Liver (tissue), 3 donors: ENCODE measurements around the gene IL17RC.

ENCODE experiments used
- JUND ChIP-seq, 2 donors: IDR thresholded peaks; 2 replicates each; pipeline ENCODE4 v1.6.1; 2016; ENCODE audit warnings: antibody characterized with exemption in 2 of 2
- YY1 ChIP-seq: IDR thresholded peaks from 2 replicates; pipeline ENCODE4 v1.6.1; 2016; ENCODE audit warnings: antibody characterized with exemption, mild to moderate bottlenecking
- TF ChIP-seq, protein P1 (sequence below): fragments of 150-350 bp; IDR thresholded peaks from 2 replicates; pipeline ENCODE4 v1.5.1; 2017; ENCODE audit warnings: improper control_type of control experiment, low read depth, low read length; ENCODE audit not compliant: missing input control
- TF ChIP-seq, protein P2 (sequence below): IDR thresholded peaks from 2 replicates; pipeline ENCODE4 v1.6.1; 2016; ENCODE audit warnings: antibody characterized with exemption, mild to moderate bottlenecking
- TF ChIP-seq, protein P3 (sequence below): IDR thresholded peaks from 2 replicates; pipeline ENCODE4 v1.6.1; 2016; ENCODE audit warnings: antibody characterized with exemption
- donor health status: healthy.
- donor health status: healthy.

DNA sequence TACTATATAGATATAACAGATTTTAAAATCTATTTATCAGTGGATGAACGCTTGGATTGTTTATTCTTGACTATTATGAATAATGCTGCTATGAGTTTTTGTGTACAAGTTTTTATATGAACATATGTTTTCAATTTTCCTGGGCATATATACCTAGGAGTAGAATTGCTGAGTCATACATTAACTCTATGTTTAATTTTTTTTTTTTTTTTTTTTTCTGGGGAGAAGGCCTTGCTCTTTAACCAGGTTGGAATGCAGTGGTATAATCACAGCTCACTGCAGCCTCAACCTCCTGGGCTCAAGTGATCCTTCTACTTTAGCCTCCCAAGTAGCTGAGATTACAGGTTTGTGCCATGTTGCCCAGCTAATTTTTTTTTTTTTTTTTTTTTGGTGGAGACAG, 45.9 kb upstream of the IL17RC start:
- TF ChIP-seq YY1: no peak
- TF ChIP-seq, protein P1, sequence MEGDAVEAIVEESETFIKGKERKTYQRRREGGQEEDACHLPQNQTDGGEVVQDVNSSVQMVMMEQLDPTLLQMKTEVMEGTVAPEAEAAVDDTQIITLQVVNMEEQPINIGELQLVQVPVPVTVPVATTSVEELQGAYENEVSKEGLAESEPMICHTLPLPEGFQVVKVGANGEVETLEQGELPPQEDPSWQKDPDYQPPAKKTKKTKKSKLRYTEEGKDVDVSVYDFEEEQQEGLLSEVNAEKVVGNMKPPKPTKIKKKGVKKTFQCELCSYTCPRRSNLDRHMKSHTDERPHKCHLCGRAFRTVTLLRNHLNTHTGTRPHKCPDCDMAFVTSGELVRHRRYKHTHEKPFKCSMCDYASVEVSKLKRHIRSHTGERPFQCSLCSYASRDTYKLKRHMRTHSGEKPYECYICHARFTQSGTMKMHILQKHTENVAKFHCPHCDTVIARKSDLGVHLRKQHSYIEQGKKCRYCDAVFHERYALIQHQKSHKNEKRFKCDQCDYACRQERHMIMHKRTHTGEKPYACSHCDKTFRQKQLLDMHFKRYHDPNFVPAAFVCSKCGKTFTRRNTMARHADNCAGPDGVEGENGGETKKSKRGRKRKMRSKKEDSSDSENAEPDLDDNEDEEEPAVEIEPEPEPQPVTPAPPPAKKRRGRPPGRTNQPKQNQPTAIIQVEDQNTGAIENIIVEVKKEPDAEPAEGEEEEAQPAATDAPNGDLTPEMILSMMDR: no peak
- no peak for TF ChIP-seq JUND (IDR thresholded peaks at IDR 0.05)
- TF ChIP-seq, protein P2, sequence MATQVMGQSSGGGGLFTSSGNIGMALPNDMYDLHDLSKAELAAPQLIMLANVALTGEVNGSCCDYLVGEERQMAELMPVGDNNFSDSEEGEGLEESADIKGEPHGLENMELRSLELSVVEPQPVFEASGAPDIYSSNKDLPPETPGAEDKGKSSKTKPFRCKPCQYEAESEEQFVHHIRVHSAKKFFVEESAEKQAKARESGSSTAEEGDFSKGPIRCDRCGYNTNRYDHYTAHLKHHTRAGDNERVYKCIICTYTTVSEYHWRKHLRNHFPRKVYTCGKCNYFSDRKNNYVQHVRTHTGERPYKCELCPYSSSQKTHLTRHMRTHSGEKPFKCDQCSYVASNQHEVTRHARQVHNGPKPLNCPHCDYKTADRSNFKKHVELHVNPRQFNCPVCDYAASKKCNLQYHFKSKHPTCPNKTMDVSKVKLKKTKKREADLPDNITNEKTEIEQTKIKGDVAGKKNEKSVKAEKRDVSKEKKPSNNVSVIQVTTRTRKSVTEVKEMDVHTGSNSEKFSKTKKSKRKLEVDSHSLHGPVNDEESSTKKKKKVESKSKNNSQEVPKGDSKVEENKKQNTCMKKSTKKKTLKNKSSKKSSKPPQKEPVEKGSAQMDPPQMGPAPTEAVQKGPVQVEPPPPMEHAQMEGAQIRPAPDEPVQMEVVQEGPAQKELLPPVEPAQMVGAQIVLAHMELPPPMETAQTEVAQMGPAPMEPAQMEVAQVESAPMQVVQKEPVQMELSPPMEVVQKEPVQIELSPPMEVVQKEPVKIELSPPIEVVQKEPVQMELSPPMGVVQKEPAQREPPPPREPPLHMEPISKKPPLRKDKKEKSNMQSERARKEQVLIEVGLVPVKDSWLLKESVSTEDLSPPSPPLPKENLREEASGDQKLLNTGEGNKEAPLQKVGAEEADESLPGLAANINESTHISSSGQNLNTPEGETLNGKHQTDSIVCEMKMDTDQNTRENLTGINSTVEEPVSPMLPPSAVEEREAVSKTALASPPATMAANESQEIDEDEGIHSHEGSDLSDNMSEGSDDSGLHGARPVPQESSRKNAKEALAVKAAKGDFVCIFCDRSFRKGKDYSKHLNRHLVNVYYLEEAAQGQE: no peak
- TF ChIP-seq, protein P3, sequence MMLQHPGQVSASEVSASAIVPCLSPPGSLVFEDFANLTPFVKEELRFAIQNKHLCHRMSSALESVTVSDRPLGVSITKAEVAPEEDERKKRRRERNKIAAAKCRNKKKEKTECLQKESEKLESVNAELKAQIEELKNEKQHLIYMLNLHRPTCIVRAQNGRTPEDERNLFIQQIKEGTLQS: no peak
